Measurements from ENCODE around the gene SLC25A36. TPM values are rescaled to one million over a fixed set of nuclear protein-coding genes. Genes with fewer than 3 reads are reported as not detected.

SLC25A36 gene
- total RNA-seq, 6 donors from 2014 or later = 49.2 to 172 (median 81.8) TPM

DNA sequence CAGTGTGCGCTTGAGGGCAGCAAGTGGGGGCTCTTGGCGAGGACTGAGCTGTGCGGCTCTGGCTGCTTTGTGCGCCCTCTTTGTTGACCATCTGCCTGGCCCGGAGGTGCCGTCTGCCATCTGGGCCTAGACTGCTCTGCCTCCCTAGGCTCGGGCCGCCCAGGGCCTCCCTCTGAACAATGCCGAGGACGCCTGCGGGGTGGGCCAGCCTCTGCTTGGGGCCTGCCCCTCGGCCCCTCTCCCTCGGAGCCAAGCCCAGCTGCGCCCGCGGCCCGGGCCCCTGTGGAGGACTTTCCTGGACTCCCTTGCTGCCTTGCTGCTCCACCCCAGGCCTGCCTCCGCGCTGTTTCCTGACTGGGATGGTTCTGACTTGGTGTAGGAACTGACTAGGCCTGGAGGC, 77.6 kb downstream of the SLC25A36 start:
- H3K4me1 ChIP-seq = no peaks in the 10 kb centered on the region
- DNase-seq (peak in 1 of 2 donors; percentile 85), ATAC-seq (ENCODE audit: low FRiP score in 2 of 2) (peak; percentile 36 to 53)
- 91 to 96% methylated on average over 7 to 19 of the region's 19 CpGs for WGBS, 2 donors
- H3K36me3 ChIP-seq = no peaks in the 10 kb centered on the region
- H3K27me3 ChIP-seq = no peaks in the 10 kb centered on the region
- H3K27ac ChIP-seq = no peak overlapping the region
- no peak overlapping the region for H3K4me3 ChIP-seq
- TF ChIP-seq POLR2A (IDR thresholded peaks at IDR 0.05) (no peak), EP300 (IDR thresholded peaks at IDR 0.05) (no peak), POLR2AphosphoS5 (IDR thresholded peaks at IDR 0.05) (no peak)
- TF ChIP-seq, protein P1, sequence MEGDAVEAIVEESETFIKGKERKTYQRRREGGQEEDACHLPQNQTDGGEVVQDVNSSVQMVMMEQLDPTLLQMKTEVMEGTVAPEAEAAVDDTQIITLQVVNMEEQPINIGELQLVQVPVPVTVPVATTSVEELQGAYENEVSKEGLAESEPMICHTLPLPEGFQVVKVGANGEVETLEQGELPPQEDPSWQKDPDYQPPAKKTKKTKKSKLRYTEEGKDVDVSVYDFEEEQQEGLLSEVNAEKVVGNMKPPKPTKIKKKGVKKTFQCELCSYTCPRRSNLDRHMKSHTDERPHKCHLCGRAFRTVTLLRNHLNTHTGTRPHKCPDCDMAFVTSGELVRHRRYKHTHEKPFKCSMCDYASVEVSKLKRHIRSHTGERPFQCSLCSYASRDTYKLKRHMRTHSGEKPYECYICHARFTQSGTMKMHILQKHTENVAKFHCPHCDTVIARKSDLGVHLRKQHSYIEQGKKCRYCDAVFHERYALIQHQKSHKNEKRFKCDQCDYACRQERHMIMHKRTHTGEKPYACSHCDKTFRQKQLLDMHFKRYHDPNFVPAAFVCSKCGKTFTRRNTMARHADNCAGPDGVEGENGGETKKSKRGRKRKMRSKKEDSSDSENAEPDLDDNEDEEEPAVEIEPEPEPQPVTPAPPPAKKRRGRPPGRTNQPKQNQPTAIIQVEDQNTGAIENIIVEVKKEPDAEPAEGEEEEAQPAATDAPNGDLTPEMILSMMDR (IDR thresholded peaks at IDR 0.05) = no peak
- H3K9me3 ChIP-seq = no peaks in the 10 kb centered on the region

DNA sequence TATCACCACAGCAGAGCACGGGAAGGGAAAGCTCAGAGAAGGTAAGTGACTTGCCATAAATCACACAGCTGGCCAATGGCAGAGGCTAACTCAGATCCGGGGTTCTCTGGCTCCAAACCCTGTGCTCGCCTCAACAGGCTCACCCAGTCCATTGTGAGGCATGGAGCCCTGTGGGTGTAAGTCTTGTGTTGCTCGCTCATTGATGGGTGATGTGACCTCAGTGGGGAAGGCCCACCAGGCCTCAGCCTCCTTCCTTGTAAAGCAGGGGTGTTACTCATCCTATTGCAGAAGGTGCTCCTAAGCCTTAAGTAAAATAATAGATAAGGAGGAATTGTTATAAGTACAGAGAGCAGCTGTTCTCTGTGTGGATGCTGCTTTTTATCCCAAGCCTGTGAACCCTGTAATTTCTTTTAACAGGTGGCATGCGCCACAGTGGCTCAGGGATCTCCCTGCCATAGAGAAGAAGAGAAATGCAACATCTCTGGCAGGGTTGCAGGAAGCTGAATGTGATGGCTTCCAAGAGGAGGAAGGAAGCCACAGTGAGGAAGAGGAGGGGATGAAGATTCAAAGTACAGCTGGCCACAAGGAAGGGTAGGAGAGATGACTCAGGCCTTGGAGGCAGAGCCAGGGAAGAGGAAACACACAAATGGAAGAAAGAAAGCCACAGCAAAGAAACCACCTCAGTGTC, 78.7 kb downstream of the SLC25A36 start:
- no peak for ATAC-seq (ENCODE audit: low FRiP score in 2 of 2)
- Histone ChIP-seq H3K4me1 (no peaks in the 10 kb centered on the region), H3K4me3 (no peak overlapping the region), H3K27me3 (no peaks in the 10 kb centered on the region), H3K9me3 (no peaks in the 10 kb centered on the region), H3K27ac (no peak overlapping the region), H3K36me3 (no peaks in the 10 kb centered on the region)
- no peak for DNase-seq
- TF ChIP-seq POLR2AphosphoS5 (IDR thresholded peaks at IDR 0.05) (no peak), POLR2A (IDR thresholded peaks at IDR 0.05) (no peak), EP300 (IDR thresholded peaks at IDR 0.05) (no peak)
- TF ChIP-seq, protein P1 (IDR thresholded peaks at IDR 0.05) = no peak
- WGBS, 2 donors = 86 to 94% methylated on average over 2 to 5 of the region's 5 CpGs

DNA sequence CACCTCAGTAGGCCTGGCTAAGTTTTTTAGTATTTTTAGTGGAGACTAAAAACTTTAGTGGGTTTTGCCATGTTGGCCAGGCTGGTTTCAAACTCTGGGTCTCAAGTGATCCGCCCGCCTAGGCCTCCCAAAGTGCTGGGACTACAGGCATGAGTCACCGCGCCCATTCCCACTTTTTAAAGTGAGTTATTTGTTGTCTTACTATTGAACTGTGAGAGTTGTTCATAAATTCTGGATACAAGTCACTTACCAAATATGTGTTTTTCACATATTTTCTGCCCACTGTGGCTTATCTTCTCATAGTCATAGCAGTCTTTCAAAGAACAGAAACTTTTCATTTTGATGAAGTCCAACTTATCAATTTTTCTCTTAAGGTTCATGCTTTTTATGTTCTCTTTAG, 79.6 kb downstream of the SLC25A36 start:
- DNase-seq = no peak
- TF ChIP-seq, protein P1 (IDR thresholded peaks at IDR 0.05) = no peak
- no peak for TF ChIP-seq EP300 (IDR thresholded peaks at IDR 0.05)
- no peak for TF ChIP-seq POLR2AphosphoS5 (IDR thresholded peaks at IDR 0.05)
- TF ChIP-seq POLR2A (IDR thresholded peaks at IDR 0.05) = no peak
- no peak overlapping the region for H3K4me3 ChIP-seq
- H3K36me3 ChIP-seq = no peaks in the 10 kb centered on the region
- no peak overlapping the region for H3K27ac ChIP-seq
- H3K27me3 ChIP-seq = no peaks in the 10 kb centered on the region
- 98 to 100% methylated on average over 4 of the region's 4 CpGs for WGBS, 2 donors
- H3K4me1 ChIP-seq = no peaks in the 10 kb centered on the region
- no peak for ATAC-seq (ENCODE audit: low FRiP score in 2 of 2)
- H3K9me3 ChIP-seq = no peaks in the 10 kb centered on the region

Other genes starting within 250 kb of the SLC25A36 start
- gene SPSB4, start 109.5 kb downstream of the SLC25A36 start, total RNA-seq = 1 to 10 TPM in 3 of 6 donors, under 1 TPM in 2, not detected in 1; 0.29 to 4.2 (median 1.1) TPM